Thyroid gland (tissue), 4 donors: ENCODE data around the gene APP.

ENCODE experiments used
- POLR2A ChIP-seq, 2 donors: fragments of 450-650 bp; IDR thresholded peaks; one replicate each; pipeline ENCODE4 v1.6.1; 2017; ENCODE audit warnings: antibody characterized with exemption in 2 of 2, mild to moderate bottlenecking in 2 of 2, moderate library complexity in 1 of 2
- TF ChIP-seq, protein P1 (sequence below), 6 experiments: fragments of 200-600 bp in 3 of 6; fragments of 450-650 bp in 3 of 6; sonication (generic) in 3 of 6; IDR thresholded peaks; one replicate each; pipeline ENCODE4 v1.5.1; 2016 to 2019; ENCODE audit warnings: antibody characterized with exemption in 6 of 6, mild to moderate bottlenecking in 2 of 6, inconsistent platforms in 1 of 6, moderate library complexity in 1 of 6

GRCh38 chr21:25901330-25901979 is 269.1 kb downstream of the APP start:
- TF ChIP-seq, protein P1, sequence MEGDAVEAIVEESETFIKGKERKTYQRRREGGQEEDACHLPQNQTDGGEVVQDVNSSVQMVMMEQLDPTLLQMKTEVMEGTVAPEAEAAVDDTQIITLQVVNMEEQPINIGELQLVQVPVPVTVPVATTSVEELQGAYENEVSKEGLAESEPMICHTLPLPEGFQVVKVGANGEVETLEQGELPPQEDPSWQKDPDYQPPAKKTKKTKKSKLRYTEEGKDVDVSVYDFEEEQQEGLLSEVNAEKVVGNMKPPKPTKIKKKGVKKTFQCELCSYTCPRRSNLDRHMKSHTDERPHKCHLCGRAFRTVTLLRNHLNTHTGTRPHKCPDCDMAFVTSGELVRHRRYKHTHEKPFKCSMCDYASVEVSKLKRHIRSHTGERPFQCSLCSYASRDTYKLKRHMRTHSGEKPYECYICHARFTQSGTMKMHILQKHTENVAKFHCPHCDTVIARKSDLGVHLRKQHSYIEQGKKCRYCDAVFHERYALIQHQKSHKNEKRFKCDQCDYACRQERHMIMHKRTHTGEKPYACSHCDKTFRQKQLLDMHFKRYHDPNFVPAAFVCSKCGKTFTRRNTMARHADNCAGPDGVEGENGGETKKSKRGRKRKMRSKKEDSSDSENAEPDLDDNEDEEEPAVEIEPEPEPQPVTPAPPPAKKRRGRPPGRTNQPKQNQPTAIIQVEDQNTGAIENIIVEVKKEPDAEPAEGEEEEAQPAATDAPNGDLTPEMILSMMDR (IDR thresholded peaks at IDR 0.05) = no peak
- TF ChIP-seq POLR2A (IDR thresholded peaks at IDR 0.05) = no peak
